HepG2 (cell line): ENCODE measurements around the gene CNNM2. TPM values are rescaled to one million over a fixed set of nuclear protein-coding genes. Genes with fewer than 3 reads are reported as not detected.

ENCODE experiments used
- ATAC-seq: fragments of 200-7000 bp; cut with Tn5 transposase; 3 replicates; pipeline ENCODE4 v1.9.1; 2020; ENCODE audit warnings: mild to moderate bottlenecking, moderate library complexity
- BruUV-seq: library from RNA; stranded (reverse); fragments of 400-500 nt; replicated peaks from 2 replicates; lab custom pipeline; 2021; lab: Mats Ljungman, UMichigan
- CTCF ChIA-PET: fragments of 300-600 bp; formaldehyde crosslinking; extraction: SDS; loops from one replicate; lab custom pipeline; 2021; ENCODE audit warnings: low total read pairs, inconsistent platforms, low intra/inter-chr PET ratio; lab: Yijun Ruan, JAX
- POLR2A ChIA-PET: fragments of 350-600 bp; sonication (Branson Sonifier 250); formaldehyde crosslinking; loops from one replicate; lab custom pipeline; 2020; ENCODE audit warnings: antibody characterized with exemption, inconsistent platforms; lab: Yijun Ruan, JAX
- DNase-seq: peaks from one replicate; pipeline ENCODE4 v3.0.0-alpha.2; 2015; ENCODE audit warnings: low spot score
- FAIRE-seq: peaks from 3 replicates; lab custom pipeline; 2011; peaks lifted over from hg19 to GRCh38; lab: Jason Lieb, UNC
- H2AFZ ChIP-seq: one replicate; pipeline ENCODE4 v1.6.1; 2011; ENCODE audit warnings: low read length, inconsistent platforms
- H3K27ac ChIP-seq: fragments of 300-600 bp; 3 replicates; pipeline ENCODE4 v1.8.0; 2011; ENCODE audit warnings: mixed run types, mild to moderate bottlenecking, mixed read lengths, low read length, inconsistent platforms; ENCODE audit not compliant: insufficient read depth; ENCODE audit errors: extremely low read length
- H3K27me3 ChIP-seq, 2 experiments: fragments of 200-600 bp in 1 of 2; 2 replicates in 1 of 2; 3 replicates in 1 of 2; pipeline versions ENCODE4 v1.6.0 to v1.8.0; 2011; ENCODE audit warnings: low read length in 2 of 2, mild to moderate bottlenecking in 2 of 2, moderate library complexity in 2 of 2, inconsistent platforms in 1 of 2; ENCODE audit not compliant: insufficient read depth in 2 of 2, control insufficient read depth in 1 of 2
- H3K36me3 ChIP-seq, 2 experiments: fragments of 200-600 bp in 1 of 2; replicated peaks in 1 of 2; 2 replicates in 1 of 2; 3 replicates in 1 of 2; pipeline versions ENCODE4 v1.5.1 to v1.8.0; 2011; ENCODE audit warnings: low read length in 2 of 2, inconsistent platforms in 1 of 2; ENCODE audit not compliant: insufficient read depth in 2 of 2, control insufficient read depth in 1 of 2
- H3K4me1 ChIP-seq: 2 replicates; pipeline ENCODE4 v1.5.1; 2012; ENCODE audit warnings: low read length, inconsistent platforms; ENCODE audit not compliant: insufficient read depth
- H3K4me2 ChIP-seq: 2 replicates; pipeline ENCODE4 v1.6.0; 2011; ENCODE audit warnings: low read depth, low read length, inconsistent platforms
- H3K4me3 ChIP-seq, 3 experiments: fragments of 200-600 bp in 1 of 3; sonication (generic), shearing (Covaris generic) in 1 of 3; replicated peaks in 1 of 3; 2 replicates each; pipeline ENCODE4 v1.5.1; 2011 to 2016; ENCODE audit warnings: low read length in 3 of 3, inconsistent platforms in 2 of 3, low read depth in 2 of 3, mild to moderate bottlenecking in 2 of 3, control low read depth in 1 of 3, mixed read lengths in 1 of 3; ENCODE audit not compliant: insufficient read depth in 1 of 3
- H3K79me2 ChIP-seq: one replicate; pipeline ENCODE4 v1.6.1; 2011; ENCODE audit warnings: low read length, inconsistent platforms; ENCODE audit not compliant: insufficient read depth
- H3K9ac ChIP-seq: 2 replicates; pipeline ENCODE4 v1.6.0; 2011; ENCODE audit warnings: mild to moderate bottlenecking, low read depth, low read length, inconsistent platforms; ENCODE audit not compliant: insufficient read depth
- H3K9me3 ChIP-seq: 2 replicates; pipeline ENCODE4 v1.5.1; 2012; ENCODE audit warnings: mild to moderate bottlenecking, low read length
- H4K20me1 ChIP-seq: 2 replicates; pipeline ENCODE4 v1.6.0; 2011; ENCODE audit warnings: inconsistent platforms, mild to moderate bottlenecking, low read length, moderate library complexity; ENCODE audit not compliant: insufficient read depth
- FOSL2 ChIP-seq: sonication (generic); formaldehyde crosslinking; IDR thresholded peaks from 2 replicates; pipeline ENCODE4 v1.4.0; 2020; ENCODE audit warnings: missing genetic modification reagents
- POLR2AphosphoS5 ChIP-seq: IDR thresholded peaks from 2 replicates; pipeline ENCODE4 v1.6.1; 2012; ENCODE audit warnings: low read depth, low read length
- RBM22 ChIP-seq: fragments of 200-400 bp; formaldehyde crosslinking; optimal IDR thresholded peaks from 2 replicates; pipeline ENCODE3; 2017; ENCODE audit warnings: mild to moderate bottlenecking, low read length, moderate library complexity
- ZNF160 ChIP-seq: sonication (generic); formaldehyde crosslinking; IDR thresholded peaks from 2 replicates; pipeline ENCODE4 v1.8.0; 2022; ENCODE audit warnings: mild to moderate bottlenecking, inconsistent platforms, missing genetic modification reagents
- ZNF292 ChIP-seq: sonication (generic); formaldehyde crosslinking; IDR thresholded peaks from 2 replicates; pipeline ENCODE4 v1.8.1; 2022; ENCODE audit warnings: mild to moderate bottlenecking, low read depth, missing genetic modification reagents, borderline replicate concordance
- ZNF414 ChIP-seq: sonication (generic); formaldehyde crosslinking; IDR thresholded peaks from 2 replicates; pipeline ENCODE4 v1.5.0; 2020; ENCODE audit warnings: missing genetic modification reagents
- ZNF776 ChIP-seq: sonication (generic); formaldehyde crosslinking; IDR thresholded peaks from 2 replicates; pipeline ENCODE4 v1.4.0; 2020; ENCODE audit warnings: mild to moderate bottlenecking, missing genetic modification reagents
- WGBS: methylation state at CpG from one replicate; pipeline ENCODE4 v1.1.6; 2017; ENCODE audit warnings: low lambda C conversion rate; 5-methylcytosine and 5-hydroxymethylcytosine counted together
- in situ Hi-C: cut with HindIII; loops from 2 replicates; pipeline ENCODE4 v1.10.0; 2017; ENCODE audit warnings: low pct_unique_long_range_greater_than_20kb; ENCODE audit not compliant: extremely low pct_ligation_motif_present
- intact Hi-C: fragments of 100-400 bp; cut with micrococcal nuclease; formaldehyde crosslinking; loops from one replicate; pipeline ENCODE4 v1.10.0; 2022; ENCODE audit not compliant: unreplicated experiment
- polyA plus RNA-seq, 8 experiments: library from polyadenylated mRNA; depleted of rRNA in 3 of 8; stranded (reverse) in 7 of 8; unstranded in 1 of 8; fragments of >200 nt; fragmentation: Illumina TruSeq in 4 of 8; extraction: Trizol in 4 of 8; gene quantifications; 2 replicates each; pipeline versions ENCODE4 v1.2.1 to v1.2.3, GENCODE V29; 2011 to 2016; ENCODE audit warnings: low read depth in 4 of 8, missing spikeins in 1 of 8, mixed read lengths in 1 of 8; ENCODE audit not compliant: insufficient read depth in 1 of 8
- total RNA-seq, 5 experiments: library from RNA; depleted of rRNA; stranded (reverse); fragments of >200 nt; fragmentation: Illumina TruSeq; extraction: Trizol; gene quantifications; 2 replicates each; pipeline ENCODE4 v1.2.3, GENCODE V29; 2016; ENCODE audit warnings: low read depth in 1 of 5

Gene CNNM2
- total and polyA plus RNA-seq, 2 of the 13 experiments (the other 11 are each of a cell fraction or from before 2014, with no cell fraction given) = 7.1 to 9.0 TPM

GRCh38 chr10:103080891-103081581 lies 162.9 kb downstream of the CNNM2 start:
- Histone ChIP-seq H3K4me2 (no peak overlapping the region), H3K4me3 (no peak overlapping the region), H3K9ac (no peak overlapping the region), H3K79me2 (no peaks in the 10 kb centered on the region), H2AFZ (no peak overlapping the region), H4K20me1 (no peaks in the 10 kb centered on the region), H3K4me1 (peaks cover 43% of the 10 kb centered on the region), H3K27me3 (no peaks in the 10 kb centered on the region)
- WGBS = no CpG with 5 or more reads among the region's 4 CpGs
- POLR2A ChIA-PET = no interaction called here
- FAIRE-seq = no peak
- intact Hi-C loops = loop anchor here (5.0 kb wide), 1 partner anchor 161 kb away; no protein-coding TSS in a partner anchor
- CTCF ChIA-PET = no interaction called here
- BruUV-seq = no TSS peak
- no peak for DNase-seq
- TF ChIP-seq ZNF292 (CRISPR knock-in tag) = no peak
- TF ChIP-seq RBM22 = peak; percentile 51
- no peak for TF ChIP-seq ZNF776 (CRISPR knock-in tag)
- TF ChIP-seq ZNF160 (CRISPR knock-in tag) = no peak
- 0 out of 2 replicates have a peak, but pooled peaks have one; percentile 21 for TF ChIP-seq POLR2AphosphoS5
- TF ChIP-seq FOSL2 (CRISPR knock-in tag) = peak; percentile 12; the same call in 1 of the 2 replicates
- TF ChIP-seq ZNF414 (CRISPR knock-in tag) = no peak
- TF ChIP-seq, all 625 proteins: peak for 3
- Histone ChIP-seq H3K9me3 (no peaks in the 10 kb centered on the region), H3K36me3 (peaks cover 20 to 29% of the 10 kb centered on the region in 2 experiments), H3K27ac (no peak overlapping the region)
- no peak for ATAC-seq
- in situ Hi-C loops = loop anchor here (10.0 kb wide), 1 partner anchor 164 kb away; the partner anchor contains the start of gene RPEL1
